Activated CD8-positive, alpha-beta memory T cell treated with anti-CD3 and anti-CD28 coated beads, Interleukin-2, amount 50 U/mL, for 1 hour (primary cell): ENCODE results near the gene NFX1.
"Not testable (repeated sequence)": the region's sequence is repeated elsewhere in the genome, so short reads cannot be mapped to it uniquely, and the experiment has no call there.

ENCODE experiments used
- DNase-seq: peaks from one replicate; pipeline ENCODE4 v3.0.0-alpha.2; 2020; ENCODE audit errors: extremely low read depth

The NFX1 gene

GRCh38 chr9:33310748-33311147 is 20.4 kb downstream of the NFX1 start:
- no peak for DNase-seq

- DNase-seq, result no peak
These were observed 21.6 kb downstream of the NFX1 start for GRCh38 chr9:33311953-33312352.

DNA sequence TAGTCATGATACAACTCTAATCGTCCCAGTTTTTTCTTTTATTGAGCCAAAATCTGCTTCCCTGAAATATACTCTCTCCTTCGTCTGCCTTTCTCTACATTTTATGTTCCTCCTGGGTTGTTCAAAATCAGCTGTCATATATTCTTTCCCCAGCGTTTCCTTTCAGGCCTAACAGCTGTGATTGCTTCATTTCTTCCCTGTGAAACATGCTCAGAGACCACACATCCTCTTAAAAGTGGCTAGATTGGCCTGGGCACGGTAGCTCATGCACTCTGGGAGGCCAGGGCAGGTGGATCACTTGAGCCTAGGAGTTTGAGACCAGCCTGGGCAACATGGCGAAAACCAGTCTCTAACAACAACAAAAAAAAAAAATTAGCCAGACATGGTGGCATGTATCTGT is 25.1 kb downstream of the NFX1 start:
- no peak for DNase-seq

DNA sequence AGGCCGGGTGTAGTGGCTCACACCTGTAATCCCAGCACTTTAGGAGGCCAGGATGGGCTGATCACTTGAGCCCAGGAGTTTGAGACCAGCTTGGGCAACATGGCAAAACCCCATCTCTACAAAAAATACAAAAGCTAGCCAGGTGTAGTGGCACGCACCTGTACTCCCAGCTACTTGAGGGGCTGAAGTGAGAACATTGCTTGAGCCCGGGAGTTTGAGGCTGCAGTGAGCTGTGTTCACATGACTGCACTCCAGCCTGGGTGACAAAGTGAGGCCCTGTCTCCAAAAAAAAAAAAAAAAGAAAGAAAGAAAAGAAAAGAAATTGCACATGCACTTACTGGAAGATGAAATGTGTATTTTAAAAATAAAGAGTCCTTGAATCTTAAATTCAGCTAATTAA is 26.8 kb downstream of the NFX1 start:
- not testable (repeated sequence) for DNase-seq

- DNase-seq, result no peak
These were observed 27.9 kb downstream of the NFX1 start for GRCh38 chr9:33318225-33318624.

- DNase-seq, result no peak
These were observed 28.5 kb downstream of the NFX1 start for GRCh38 chr9:33318781-33319180.

- DNase-seq, result no peak
These were observed 29.9 kb downstream of the NFX1 start for GRCh38 chr9:33320230-33320567.

DNA sequence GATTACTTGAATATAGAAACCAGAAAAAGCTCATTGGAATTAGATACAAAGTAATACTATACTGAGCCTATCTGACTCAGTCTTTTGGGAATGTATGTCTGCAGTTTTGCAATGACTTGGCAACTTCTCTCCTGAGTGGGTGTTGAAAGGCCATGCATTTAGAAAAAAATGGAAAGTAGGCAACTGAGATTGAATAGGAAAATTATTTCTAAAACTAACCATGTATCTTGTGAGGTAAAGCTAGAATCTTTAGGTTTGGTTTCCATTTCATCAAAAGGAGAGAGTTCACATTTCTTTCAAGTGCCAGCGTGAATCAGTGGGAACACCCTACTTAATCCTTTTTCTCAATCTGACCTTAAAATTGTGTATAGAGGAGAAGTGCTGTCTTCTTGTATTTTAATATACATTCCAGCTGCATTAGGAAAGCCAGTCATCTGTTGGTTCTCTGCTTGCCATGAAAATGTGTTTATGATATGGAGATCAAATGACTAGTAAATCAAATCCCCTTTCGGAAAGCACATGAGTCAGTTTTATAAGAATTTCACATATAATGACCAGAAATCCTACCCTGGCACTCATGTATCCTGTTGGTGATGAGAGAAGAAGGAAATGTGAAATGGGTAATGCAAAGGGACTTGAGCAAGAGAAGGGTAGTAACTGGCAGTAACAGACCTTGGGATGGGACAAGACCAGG is 30.4 kb downstream of the NFX1 start:
- DNase-seq, result no peak

- no peak for DNase-seq
These were observed 38.8 kb downstream of the NFX1 start for GRCh38 chr9:33329117-33329563.

DNA sequence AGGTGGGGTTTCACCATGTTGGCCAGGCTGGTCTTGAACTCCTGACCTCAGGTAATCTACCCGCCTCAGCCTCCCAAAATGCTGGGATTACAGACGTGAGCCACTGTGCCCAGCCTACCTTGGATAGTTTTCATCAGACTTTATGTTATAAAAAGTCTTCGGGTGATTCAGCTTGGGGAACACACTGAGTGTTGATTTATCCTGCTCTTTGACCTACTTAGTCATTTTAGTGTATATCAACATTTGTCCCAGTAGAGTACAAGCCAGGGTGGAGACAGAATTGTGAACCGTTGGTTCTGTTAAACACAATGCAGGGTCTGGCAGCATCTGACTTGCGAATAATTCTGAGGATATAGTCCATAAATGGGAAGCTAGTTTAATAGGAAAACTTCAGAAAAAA is 39.7 kb downstream of the NFX1 start:
- no peak for DNase-seq

DNA sequence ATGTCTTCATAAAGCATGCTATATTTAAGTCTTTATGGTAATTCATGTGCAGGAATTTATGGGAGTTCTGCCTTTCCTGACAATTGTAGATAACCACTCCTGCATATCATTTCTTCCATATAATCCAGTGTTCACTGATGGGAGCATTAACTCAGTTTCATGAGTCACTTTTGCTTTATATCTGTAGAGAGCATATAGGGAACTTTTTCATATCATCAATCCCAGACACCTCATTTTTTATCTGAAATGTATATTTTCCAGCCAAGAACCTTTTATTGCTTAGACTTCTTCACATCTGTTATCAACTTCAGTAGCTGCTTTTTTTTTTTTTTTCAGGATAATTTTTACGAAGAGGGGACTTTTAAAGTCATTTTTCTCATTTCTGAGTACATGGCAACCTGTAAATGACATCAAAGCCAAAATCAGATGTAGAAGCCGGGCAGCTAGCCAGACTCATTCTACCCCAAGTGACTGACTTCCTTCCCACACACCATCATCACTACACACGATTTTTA is 41.1 kb downstream of the NFX1 start:
- no peak for DNase-seq

DNA sequence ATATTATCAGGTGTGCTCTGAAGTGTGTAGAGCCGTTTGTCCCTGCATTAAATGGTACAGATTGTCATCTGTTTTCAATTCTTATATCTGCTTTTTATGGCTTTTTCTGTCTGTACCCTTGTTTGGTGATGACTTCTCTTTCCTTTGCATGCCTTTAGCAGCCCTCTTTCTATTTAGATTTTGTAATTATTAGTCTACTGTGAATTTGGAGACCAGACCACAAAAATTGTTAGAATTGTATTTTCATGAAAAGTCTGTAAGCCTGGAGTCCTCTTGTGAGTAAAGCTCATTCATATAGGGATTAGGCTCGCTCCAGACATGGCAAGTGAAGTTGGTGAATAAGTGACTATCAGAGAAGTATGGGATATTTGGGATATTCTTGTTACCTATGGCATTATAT is 41.7 kb downstream of the NFX1 start:
- no peak for DNase-seq

GRCh38 chr9:33332956-33333355 is 42.6 kb downstream of the NFX1 start:
- DNase-seq, result not testable (repeated sequence)

GRCh38 chr9:33340186-33340585 is 49.9 kb downstream of the NFX1 start:
- no peak for DNase-seq

DNA sequence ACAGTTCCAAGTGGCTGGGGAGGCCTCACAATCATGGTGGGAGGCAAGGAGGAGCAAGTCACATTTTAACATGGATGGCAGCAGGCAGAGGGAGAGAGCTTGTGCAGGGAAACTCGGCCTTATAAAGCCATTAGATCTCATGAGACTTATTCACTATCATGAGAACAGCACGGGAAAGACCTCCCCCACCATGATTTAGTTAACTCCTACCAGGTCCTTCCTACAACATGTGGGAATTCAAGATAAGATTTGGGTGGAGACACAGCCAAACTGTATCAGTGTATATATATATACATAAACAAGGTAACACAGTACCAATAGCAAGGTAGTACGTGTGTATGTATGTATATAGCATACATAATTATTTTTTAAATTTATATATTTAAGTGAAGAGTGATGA is 50.9 kb downstream of the NFX1 start:
- no peak for DNase-seq

DNA sequence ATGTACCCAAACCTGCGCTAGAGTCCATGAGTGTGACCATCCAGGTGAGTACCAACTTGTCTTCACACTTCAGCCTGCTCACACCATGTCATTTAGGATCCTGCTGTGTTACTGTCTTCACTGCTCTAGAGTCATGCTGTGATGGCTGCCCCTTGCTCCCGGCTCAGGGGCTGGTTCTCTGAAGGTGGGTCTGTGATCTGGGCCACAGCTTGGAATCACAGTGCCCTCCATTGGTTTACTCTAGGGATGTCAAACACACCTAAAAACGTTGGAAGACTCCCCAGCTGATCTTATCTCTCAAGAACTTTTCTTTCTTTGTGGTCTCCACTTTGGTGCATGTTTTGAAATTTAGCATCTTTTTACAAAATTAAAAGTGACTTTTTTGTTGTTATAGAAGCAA is 53.8 kb downstream of the NFX1 start:
- no peak for DNase-seq

GRCh38 chr9:33346564-33346963 is 56.2 kb downstream of the NFX1 start:
- no peak for DNase-seq

- DNase-seq, result no peak
These were observed 58.7 kb downstream of the NFX1 start for GRCh38 chr9:33348998-33349397.

GRCh38 chr9:33349743-33350142 is 59.4 kb downstream of the NFX1 start:
- DNase-seq, result no peak

- no peak for DNase-seq
These were observed 60.0 kb downstream of the NFX1 start for GRCh38 chr9:33350310-33350709.

- DNase-seq, result no peak
These were observed 61.2 kb downstream of the NFX1 start for GRCh38 chr9:33351547-33351946.

DNA sequence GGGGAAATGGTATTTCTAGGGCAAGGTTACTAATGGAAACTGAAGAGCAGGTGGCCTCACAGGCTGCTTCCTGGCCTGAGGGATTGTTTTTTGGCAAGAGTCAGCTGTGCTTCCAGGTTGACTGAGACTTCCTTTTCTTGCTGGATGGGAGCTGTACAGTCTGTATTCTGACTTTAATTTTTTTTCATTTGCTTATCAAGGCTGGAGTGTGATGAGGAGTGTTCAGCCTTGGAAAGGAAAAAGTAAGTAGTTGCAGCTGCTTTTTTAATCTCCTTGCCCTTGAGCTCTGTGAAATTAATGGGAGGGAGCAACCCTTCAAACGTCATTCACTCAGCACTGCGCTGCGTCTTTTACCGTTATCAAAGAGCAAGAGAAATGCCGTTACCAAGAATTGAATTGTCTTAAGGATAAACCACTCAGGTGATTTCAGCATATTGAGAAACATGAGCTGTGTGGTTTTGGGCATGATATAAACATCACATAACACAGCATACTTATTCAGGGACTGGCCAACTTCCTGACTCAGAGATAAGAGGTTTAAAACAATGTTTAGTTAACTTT is 64.4 kb downstream of the NFX1 start:
- DNase-seq, result no peak

DNA sequence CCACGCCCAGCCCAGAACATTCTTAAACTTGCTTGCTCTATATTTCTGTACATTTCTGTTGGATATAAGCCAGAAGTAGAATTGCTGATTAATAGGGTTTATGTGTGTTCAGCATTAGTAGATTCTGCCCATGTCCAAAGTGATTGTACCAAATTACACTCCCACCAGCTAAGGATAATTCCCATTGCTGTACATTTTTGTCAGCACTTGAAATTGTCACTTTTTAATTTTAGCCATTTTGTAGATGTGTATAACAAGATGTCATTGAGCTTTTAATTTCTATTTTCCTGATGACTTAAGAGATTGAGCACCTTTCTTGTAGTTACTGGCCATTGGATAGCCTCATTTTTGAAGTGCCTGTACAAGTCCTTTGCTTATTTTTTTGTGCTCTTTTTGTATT is 65.6 kb downstream of the NFX1 start:
- no peak for DNase-seq

DNA sequence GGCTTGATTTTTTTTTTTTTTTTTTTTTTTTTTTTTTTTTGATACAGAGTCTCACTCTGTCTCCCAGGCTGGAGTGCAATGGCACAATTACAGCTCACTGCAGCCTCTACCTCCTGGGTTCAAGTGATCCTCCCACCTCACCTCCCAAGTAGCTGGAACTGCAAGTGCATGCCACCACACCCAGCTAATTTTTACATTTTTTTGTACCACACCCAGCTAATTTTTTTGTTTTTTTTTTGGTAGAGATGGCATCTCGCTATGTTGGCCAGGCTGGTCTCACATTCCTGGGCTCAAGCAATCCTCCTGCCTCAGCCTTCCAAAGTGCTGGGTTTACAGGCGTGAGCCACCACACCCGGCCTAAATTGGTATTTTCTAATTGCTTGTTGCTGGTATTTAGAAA is 68.3 kb downstream of the NFX1 start:
- DNase-seq, result not testable (repeated sequence)
